SIG-M5 (cell line): Measurements from ENCODE around the gene ADPRS.

Source experiments
- DNase-seq: peaks from one replicate; lab custom pipeline; 2025; lab: John Stamatoyannopoulos, UW

The ADPRS gene

DNA sequence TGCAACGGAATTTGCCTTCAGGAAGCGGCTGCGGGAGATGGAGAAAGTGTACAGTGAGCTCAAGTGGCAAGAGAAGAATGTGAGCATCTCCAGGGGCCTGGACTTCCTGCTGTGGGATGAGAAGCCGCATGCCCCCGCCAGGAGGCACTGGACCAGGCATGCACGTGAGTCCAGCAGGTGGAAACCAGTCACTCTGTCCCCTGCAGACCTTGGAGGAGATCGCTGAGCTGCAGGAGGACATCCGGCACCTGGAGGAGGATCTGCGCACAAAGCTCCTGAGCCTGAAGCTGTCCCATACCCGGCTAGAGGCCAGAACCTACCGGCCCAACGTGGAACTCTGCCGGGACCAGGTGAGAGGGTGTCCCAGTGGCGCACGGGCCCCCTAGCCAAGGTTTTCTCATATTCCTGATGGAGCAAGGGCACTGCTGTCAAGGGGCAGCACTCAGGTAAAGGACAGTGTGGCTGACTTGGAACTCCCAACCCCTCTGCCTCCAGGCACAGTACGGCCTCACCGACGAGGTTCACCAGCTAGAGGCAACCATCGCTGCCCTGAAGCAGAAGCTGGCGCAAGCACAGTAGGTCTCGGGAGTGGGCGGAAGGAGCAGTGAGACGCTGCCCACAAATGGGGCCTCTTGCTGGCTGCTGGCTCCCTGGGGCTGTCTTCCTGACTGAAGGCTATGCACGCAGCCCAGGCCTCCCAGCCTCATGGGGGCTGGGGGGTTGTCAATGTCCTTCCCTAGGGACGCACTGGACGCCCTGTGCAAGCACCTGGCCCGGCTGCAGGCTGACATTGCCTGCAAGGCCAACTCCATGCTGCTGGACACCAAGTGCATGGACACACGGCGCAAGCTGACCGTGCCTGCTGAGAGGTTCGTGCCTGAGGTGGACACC is 1.2 kb upstream of the ADPRS start:
- no peak for DNase-seq

DNA sequence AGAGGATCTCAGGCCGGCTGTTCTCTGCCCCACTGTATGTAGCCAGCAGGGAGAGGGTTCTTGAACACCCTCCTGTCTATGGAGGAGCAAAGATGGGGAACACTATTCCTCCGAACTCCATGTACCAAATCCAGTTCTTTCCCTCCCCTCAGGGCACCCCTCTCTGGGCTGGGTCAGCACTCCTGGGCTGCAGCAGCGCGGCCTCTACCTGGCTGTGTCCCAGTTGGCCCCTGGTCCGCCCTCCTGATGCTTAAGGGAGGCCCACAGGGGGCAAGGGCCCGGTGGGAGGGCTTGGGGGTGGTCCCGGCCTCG is 471 bp upstream of the ADPRS start:
- DNase-seq = no peak

DNA sequence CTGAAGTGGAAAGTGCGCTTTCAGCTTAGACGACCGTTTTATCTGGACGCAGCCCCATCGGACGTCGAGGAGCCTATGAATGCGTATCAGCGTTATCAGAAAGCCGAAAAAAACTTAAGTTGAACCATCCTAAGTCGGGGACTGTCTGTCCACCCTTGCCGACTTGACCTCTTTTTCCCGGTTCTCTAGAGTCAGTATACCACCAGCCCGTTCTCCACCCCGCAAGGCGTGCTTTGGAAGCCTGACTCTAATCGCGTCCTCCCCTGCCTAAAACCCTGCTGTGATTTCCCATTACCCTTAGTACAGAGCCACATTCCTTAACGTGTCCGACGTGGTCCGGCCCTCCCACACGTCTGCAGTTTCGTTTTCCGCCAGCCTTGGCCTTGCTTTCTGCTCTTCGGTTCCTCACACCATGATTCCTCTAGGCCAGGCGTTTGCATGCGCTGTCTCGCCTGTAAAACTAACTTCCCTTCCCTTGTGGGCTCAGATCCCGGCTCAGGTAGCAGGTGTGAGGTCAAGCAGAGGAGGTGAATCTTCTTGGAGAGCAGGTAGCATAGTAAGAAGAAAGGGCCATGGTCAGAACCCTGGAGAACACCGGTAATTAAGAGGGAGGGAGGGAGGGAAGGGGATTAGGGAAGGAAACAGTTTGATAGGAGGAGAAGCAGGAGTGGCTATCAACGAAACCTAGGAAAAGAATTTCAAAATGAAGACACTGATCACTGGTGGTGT is 865 bp downstream of the ADPRS start:
- DNase-seq = no peak

DNA sequence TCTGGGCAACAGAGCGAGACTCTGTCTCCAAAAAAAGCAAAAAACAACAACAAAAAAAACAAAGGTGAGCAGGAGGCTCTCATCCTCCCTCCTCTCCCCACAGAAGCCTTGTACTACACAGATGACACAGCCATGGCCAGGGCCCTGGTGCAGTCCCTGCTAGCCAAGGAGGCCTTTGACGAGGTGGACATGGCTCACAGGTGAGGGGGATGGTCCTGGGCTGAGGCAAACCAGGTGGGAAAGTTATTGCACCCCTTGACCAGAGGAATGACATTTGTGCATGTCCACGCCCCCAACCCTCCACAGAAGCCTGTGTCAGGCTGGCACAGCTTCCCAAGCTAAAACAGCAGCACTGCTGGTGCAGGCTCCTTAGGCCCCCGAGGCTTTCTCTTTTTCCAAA is 2.4 kb downstream of the ADPRS start:
- DNase-seq = no peak

DNA sequence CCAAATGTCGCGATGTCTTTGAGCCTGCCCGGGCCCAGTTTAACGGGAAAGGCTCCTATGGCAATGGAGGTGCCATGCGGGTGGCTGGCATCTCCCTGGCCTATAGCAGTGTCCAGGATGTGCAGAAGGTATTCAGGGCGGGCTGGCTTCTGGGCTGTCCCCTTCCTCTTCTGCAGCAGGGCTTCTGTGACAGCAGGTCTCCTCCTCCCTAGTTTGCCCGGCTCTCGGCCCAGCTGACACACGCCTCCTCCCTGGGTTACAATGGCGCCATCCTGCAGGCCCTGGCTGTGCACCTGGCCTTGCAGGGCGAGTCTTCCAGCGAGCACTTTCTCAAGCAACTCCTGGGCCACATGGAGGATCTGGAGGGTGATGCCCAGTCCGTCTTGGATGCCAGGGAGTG is 3.0 kb downstream of the ADPRS start:
- no peak for DNase-seq

DNA sequence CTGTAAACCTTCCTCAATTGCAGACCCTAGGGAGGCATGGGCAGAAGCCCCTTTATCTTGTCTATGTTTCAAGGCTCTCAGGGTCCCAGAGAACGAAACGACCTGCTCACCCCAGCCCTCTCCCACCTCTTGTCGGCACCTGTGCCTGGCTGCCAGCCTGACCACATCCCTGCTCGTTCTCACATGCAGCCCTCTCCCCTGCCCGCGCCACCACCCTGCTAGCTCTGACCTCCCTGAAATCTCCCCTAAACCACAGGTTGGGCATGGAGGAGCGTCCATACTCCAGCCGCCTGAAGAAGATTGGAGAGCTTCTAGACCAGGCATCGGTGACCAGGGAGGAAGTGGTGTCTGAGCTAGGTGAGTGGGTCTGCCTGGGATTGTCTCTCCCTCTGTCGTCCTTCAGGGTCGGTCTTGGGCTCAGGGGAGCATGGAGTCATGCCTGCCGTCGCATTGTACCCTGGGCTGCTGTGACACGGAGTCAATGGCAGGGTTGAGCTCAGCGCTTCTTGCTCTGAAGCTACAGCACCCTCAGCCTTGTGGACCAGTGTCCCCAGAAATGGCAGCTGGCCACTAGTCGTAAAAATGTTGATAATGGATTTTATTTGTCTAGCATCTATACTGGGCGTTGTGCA is 3.6 kb downstream of the ADPRS start:
- no peak for DNase-seq

DNA sequence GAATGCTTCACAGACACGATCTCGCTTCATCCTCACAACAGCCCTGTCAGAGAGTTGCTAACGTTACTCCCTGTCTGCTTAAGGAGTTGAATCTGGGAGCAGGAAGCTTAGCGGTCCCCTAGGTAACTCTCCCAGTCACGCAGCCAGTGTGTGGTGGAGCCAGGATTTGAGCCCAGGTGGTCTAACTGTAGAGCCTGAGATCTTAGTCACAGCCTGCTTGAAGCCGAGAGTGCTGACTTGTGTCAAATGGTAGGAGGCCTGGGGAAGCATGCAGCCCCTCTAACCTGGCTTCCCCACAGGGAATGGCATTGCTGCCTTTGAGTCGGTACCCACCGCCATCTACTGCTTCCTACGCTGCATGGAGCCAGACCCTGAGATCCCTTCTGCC is 4.1 kb downstream of the ADPRS start:
- no peak for DNase-seq

DNA sequence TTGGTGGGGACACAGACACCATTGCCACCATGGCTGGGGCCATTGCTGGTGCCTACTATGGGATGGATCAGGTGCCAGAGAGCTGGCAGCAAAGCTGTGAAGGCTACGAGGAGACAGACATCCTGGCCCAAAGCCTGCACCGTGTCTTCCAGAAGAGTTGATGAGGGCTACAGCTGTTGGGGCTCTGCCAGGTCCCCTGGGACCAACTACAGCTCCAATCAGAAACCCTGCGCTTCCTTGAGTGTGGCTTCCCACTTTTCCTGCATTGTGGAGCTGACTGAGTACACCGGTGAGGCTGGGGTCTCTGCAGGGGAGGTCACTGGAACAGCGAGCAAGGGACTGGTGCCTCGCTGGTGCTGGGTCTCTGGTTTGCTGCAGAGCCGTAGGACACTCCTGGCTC is 4.5 kb downstream of the ADPRS start:
- DNase-seq = no peak

DNA sequence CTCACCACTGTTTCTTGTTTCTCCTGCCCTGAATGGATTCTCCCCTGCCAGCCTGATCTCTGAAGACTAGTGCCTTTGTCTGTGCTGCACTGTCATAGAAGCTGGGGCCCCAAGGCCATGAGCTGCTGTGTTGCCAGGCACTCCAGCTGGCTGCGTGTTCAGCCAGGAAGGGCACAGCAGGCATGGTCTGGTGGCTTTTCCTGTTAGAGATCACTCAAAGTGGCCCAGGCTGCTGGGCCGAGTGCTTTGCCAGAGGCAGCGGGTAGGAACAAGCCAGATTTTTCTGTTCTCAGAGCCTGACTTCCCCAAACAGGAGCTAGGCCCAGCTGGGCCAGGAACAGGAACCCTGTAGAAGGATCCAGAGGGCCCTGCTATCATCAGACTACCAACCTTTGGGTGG is 5.2 kb downstream of the ADPRS start:
- no peak for DNase-seq

DNA sequence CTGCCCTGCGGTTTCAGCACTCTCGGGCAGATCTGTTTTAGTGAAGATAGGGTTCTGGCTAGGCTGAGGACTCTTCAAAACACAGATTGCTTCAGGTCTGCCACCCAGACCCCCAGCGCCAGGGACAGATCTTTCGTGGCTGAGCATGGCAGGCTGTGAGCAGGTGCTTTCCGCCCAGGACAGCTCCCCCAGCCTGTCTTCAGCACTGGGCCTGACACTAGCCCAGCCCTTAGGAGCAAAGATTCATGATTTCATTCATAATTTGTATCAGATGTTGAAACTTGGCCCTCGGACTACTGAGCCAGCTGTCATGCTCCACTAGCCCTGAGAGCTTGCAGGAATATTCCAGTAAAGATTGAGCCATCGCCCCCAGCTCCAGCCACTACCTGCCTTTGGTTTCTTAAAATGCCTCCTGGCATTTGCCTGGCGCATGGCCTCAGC is 5.9 kb downstream of the ADPRS start:
- no peak for DNase-seq

DNA sequence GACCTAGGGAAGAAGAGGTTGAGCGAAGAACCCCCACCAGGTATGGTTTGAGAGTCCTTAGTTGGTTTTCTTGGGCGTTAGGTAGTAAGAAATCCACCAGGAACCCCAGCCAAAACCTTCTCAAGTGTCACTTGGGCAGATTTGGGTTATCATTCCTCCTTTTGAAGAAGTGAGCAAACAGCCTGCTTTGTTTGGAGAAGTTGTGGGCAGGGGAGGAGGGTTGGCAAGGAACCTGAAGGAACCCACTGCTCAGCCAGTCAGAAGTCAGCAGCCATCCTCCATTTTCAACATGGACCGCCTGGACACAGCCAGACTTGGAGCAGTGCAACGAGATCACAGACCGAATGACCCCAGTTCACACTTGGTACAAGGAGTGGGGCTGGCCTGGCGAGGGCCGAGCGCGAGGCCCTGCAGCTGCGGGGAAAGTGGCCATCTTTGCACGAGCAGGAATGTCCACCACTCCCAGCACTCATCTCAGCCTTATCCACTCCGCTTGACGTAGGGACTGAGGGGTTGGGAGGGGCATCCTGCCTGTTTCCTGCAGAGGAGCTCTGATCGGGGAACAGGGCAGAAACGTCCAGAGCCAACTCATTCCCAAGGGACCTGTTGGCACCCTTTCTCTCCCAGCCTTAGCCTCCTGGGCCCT is 7.2 kb downstream of the ADPRS start:
- no peak for DNase-seq

DNA sequence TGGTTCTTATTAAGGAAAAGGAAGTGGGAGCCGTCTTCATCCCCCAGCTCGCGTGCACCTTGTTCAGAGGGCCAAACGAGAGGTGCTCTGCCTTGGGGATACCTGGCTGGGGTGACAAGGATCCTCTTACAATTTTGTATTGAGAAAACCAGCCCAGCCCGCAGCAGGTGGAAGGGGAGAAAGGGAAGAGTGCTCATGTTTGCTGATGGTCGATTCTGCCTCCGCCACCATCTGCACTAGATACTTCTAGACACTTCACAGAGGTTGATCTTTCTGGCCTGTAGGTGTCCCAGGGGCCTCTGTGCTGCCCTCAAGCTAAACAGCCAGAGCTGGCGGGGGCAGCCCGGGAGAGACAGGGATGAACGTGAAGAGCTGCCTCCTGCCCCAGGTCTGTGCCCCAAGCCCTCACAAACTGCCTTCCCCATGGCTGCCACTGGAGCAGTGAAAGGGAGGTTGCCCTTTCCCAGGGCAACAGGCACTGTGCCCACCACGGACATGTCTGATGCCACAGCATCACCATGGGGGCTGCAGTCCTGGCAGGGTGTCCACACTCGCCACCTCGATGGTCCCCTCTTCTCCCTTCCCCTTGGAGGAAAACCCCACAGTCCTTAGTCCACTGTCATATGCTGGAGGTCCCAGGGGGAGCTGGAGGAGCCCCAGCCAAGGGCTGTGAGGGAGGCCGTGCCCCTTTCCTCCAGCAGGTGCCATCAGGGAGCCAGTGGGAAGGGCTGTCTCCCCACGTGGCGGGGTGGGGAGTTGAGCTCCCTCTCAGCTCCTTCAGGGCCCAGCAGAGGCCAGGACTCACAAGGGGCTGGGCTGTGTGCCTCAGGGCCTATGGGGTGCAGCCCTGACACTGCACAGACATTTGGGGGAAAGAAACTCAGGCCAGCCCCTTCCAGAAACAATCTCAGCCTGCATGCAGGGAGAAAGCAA is 8.1 kb downstream of the ADPRS start:
- DNase-seq = no peak

DNA sequence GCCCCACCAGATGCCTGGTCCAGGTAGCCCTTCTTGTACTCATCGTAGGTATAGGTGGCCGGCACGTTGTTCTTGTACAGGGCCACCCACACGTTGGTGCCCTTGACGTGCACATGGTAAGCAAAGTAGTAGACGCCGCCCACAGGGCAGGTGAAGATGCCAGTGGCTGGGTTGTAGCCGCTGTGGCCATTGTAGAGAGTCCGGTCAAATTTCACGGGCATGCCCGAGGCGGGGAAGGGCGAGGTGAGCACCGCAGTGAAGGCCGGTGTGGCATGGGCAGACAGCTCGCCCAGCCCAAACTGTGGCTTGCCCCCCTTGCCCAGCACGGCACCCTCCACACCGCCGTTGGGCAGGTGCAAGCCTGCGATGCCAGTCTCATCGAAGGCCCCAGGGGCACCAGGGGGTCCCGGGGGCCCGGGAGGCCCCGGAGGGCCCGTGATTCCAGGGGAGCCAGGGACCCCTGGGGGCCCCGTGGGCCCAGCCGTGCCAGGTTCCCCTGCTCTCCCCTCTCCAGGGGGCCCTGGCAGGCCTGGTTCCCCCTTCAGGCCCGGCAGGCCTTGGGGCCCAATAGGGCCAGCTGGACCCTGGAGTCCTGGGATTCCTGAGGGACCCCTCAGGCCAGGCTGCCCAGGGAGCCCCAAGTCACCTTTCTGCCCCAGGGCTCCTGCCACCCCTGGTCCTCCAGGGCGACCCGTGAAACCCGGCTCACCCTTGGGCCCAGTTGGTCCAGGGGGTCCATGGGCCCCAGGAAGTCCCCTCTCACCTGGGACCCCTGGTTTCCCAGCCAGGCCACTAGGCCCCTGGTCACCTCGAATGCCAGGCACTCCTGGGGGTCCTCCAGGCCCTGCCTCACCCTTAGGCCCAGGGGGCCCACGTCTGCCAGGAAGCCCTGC is 9.2 kb downstream of the ADPRS start:
- no peak for DNase-seq

DNA sequence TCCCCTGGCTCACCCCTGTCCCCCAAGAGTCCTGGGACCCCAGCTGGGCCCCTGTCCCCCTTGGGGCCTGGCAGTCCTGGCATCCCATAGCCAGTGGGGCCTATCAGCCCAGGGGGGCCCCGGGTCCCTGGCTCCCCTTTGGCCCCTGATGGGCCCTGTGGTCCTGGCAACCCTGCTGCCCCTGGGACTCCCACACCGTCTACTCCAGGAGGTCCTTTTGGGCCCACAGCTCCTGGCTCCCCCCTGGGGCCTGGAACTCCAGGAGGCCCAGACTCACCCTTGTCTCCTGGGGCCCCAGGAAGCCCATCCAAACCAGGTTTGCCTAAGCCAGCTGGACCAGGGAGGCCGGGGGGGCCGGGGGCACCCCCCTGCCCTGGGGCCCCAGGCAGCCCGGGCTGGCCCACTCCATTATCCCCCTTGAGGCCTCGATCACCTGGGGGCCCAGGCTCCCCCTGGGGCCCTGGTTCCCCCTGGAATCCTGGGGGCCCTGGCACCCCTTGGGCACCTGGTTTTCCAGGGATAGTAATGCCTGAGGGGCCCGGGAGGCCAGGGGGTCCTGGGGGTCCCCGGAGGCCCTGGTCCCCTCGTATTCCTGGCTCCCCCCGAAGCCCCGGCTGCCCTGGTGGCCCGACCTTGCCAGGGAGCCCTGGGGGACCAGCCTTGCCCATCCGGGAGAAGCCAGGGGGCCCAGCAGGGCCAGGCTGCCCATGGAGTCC is 10.1 kb downstream of the ADPRS start:
- DNase-seq = no peak

DNA sequence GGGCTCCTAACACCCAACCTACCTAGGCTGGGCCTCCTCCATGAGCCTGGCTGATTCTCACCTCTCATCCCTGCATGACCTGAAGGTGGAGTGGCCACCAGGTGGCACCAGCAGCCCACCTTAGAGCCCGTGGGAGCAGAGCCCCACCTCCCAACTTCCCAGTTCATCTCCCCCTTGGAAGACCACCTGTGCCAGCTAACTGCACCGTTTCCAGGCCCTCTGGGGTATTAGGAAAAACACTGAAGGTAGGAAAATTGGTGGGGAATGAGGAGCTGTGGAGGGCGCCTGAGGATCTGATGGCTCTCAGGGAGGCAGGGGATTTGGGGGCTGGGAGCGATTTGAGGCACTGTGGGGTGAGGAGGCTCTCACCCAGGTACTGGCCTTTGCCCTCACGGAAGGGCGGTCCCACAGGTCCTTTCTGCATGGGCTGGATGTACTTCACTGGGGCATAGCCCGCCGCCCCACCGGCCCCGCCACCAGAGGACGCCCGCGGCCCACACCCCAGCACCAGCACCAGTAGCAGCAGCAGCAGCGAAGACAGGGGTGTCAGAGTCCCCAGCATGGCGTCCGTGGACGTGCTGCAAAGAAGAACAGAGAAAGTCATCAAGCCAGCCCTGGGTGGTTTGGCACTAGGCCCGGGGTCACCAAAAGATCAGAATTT is 11.1 kb downstream of the ADPRS start:
- DNase-seq = no peak

DNA sequence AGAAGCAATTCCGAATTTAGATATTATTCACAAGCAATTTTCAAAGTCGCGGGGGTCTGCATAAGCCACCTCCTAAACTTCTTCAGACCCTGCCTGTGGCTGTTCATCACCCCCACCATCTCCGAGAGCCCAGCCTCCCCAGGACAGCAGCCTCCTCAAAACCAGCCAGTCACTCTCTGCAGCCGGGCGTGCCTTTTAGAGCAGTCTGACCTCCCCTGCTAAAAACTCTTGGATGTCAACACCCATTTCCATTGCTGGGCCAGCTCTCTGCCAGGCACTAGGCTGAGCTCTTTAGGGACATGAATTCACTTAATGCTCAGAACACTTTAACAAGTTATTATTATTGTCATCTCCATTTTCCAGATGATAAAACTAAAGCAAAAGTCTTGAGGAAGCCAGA is 11.7 kb downstream of the ADPRS start:
- no peak for DNase-seq

DNA sequence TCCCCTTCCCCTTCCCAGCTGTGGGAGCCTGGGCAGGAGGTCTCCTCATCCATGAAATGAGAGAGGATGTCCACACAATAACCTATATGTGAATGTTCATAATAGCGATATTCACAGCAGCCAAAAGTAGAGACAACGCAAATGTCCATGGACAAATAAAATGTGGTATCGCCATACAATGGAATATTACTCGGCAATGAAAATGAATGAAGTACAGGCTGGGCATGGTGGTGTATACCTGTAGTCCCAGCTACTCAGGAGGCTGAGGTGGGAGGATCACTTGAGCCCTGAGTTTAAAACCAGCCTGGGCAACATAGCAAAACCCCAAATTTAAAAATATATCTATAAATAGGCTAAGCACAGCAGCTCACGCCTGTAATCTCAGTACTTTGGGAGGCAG is 12.9 kb downstream of the ADPRS start:
- DNase-seq = no peak

DNA sequence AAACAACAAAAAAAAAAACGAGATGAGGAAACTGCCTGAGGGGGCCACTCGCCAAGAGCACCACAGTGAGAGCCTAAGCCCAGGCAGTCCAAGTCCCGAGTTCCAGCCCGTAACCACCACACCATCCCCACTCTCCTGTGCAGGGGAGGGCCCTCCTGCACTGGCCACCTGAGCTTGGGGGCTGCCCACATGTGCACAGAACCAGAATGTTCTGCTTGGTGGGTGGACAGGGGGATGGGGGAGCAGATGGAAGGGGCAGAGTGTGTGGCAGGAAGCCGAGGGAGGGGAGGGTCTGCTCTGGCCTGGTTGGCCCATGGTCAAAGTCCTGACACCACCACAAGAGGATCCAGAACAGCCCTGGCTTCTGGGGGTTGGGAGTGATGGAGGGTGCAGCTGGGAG is 17.6 kb downstream of the ADPRS start:
- DNase-seq = no peak

DNA sequence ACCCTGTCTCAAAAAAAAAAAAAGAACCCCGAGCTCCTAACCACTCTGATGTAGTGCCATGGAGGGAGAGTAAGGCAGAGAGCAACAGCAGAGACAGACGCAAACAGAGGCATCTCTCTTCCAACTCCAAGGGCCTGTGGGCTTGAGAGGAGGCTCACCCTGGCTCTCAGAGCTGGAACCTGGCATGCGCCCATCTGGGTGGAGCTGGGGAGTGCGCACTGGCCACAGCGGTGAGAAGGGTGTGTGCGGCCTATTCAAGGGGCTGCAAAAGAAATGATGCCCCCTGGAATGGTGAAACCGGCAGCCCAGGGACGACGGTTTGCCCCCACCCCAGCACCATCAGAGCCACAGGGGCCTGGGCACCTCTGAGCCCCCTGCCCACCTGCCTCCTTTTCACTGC is 18.7 kb downstream of the ADPRS start:
- DNase-seq = no peak
